ENCODE results near the gene MCM10. TPM values are rescaled to one million over a fixed set of nuclear protein-coding genes. Genes with fewer than 3 reads are reported as not detected.

The MCM10 gene
- total and polyA plus RNA-seq, 2 donors (not counting 3 experiments of a cell fraction or from before 2014, with no cell fraction given), result 3.3 to 31.6 TPM

GRCh38 chr10:13117841-13118783 is 43.2 kb upstream of the MCM10 start:
- Histone ChIP-seq H3K4me3 (replicated peaks in 1 of 3; ENCODE audit: insufficient read depth in 1 of 3, low read depth in 1 of 3, low read length in 3 of 3) (no peak overlapping the region), H3K79me2 (ENCODE audit: control insufficient read depth, insufficient read depth, low read length) (no peaks in the 10 kb centered on the region), H3K4me2 (ENCODE audit: insufficient read depth, low read length) (no peak overlapping the region), H3K36me3 (ENCODE audit: control insufficient read depth in 2 of 2, extremely low read depth in 1 of 2, insufficient read depth in 2 of 2, low read length in 2 of 2) (peaks cover 13 to 28% of the 10 kb centered on the region in 2 experiments), H3K9me3 (replicated peaks; ENCODE audit: control insufficient read depth, insufficient read depth, low read length) (no peaks in the 10 kb centered on the region), H3K4me1 (ENCODE audit: control insufficient read depth, extremely low read depth, insufficient read depth, low read length) (no peaks in the 10 kb centered on the region), H3K27me3 (ENCODE audit: control insufficient read depth in 2 of 2, insufficient read depth in 2 of 2, low read length in 2 of 2) (no peaks in the 10 kb centered on the region), H3K9ac (replicated peaks; ENCODE audit: extremely low read depth, insufficient read depth, low read length) (no peak overlapping the region), H3K27ac (ENCODE audit: insufficient read depth, low read depth, low read length) (no peak overlapping the region), H3K9me1 (replicated peaks; ENCODE audit: control insufficient read depth, extremely low read depth, insufficient read depth, low read length) (no peaks in the 10 kb centered on the region), H2AFZ (ENCODE audit: low read depth, low read length) (no peak overlapping the region), H4K20me1 (replicated peaks; ENCODE audit: control insufficient read depth, extremely low read depth, insufficient read depth, low read length) (no peaks in the 10 kb centered on the region)
- BruUV-seq (replicated peaks), result no TSS peak
- intact Hi-C loops (cut with micrococcal nuclease), result no loop called here
- FAIRE-seq (peak; percentile 40), DNase-seq (ENCODE audit: low read depth, low spot score) (no peak)
- dilution Hi-C loops (cut with MboI; ENCODE audit: extremely low pct_ligation_motif_present, low sequenced_read_pairs), result no loop called here
- ChIA-PET CTCF (interaction anchor here (1.1 kb wide), 1 partner anchor 914 kb away, joined by 3 read pairs; no protein-coding TSS in a partner anchor), POLR2A (interaction anchor here (0.6 kb wide), 1 partner anchor 190 kb away, joined by 11 read pairs; no protein-coding TSS in a partner anchor)
- TF ChIP-seq EZH2 (IDR thresholded peaks at IDR 0.05; ENCODE audit: borderline replicate concordance, low read depth, low read length, severe bottlenecking) (no peak), FOS (IDR thresholded peaks at IDR 0.05; ENCODE audit: borderline replicate concordance, insufficient read depth, low read length) (no peak), POLR2AphosphoS5 (IDR thresholded peaks at IDR 0.05; ENCODE audit: insufficient read depth, low read depth, low read length) (no peak), POLR2A (IDR thresholded peaks at IDR 0.05; ENCODE audit: low read depth, low read length) (no peak), GATA2 (IDR thresholded peaks at IDR 0.05; ENCODE audit: insufficient read depth, insufficient read length, low read depth, low read length) (no peak), MYC (IDR thresholded peaks at IDR 0.05; ENCODE audit: low read depth, low read length) (no peak), JUN (IDR thresholded peaks at IDR 0.05; ENCODE audit: borderline replicate concordance, insufficient read depth, insufficient read length, low read depth) (no peak)
- TF ChIP-seq, protein P1, sequence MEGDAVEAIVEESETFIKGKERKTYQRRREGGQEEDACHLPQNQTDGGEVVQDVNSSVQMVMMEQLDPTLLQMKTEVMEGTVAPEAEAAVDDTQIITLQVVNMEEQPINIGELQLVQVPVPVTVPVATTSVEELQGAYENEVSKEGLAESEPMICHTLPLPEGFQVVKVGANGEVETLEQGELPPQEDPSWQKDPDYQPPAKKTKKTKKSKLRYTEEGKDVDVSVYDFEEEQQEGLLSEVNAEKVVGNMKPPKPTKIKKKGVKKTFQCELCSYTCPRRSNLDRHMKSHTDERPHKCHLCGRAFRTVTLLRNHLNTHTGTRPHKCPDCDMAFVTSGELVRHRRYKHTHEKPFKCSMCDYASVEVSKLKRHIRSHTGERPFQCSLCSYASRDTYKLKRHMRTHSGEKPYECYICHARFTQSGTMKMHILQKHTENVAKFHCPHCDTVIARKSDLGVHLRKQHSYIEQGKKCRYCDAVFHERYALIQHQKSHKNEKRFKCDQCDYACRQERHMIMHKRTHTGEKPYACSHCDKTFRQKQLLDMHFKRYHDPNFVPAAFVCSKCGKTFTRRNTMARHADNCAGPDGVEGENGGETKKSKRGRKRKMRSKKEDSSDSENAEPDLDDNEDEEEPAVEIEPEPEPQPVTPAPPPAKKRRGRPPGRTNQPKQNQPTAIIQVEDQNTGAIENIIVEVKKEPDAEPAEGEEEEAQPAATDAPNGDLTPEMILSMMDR (IDR thresholded peaks at IDR 0.05; ENCODE audit: extremely low read depth in 1 of 2, insufficient read depth in 1 of 2, low read depth in 1 of 2, low read length in 2 of 2), result no peak
- TF ChIP-seq, protein P2, sequence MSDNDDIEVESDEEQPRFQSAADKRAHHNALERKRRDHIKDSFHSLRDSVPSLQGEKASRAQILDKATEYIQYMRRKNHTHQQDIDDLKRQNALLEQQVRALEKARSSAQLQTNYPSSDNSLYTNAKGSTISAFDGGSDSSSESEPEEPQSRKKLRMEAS (IDR thresholded peaks at IDR 0.05; ENCODE audit: insufficient read depth, insufficient read length), result no peak

Data from endothelial cell of umbilical vein (primary cell).